CD4-positive, alpha-beta T cell treated with Interleukin-4 for 4 hours (primary cell): ENCODE measurements around the gene YIF1B.
"Not testable (repeated sequence)": the region's sequence is repeated elsewhere in the genome, so short reads cannot be mapped to it uniquely, and the experiment has no call there.

Experiments used
- DNase-seq: peaks from one replicate; pipeline ENCODE4 v3.0.0-alpha.2; 2020

Gene YIF1B

GRCh38 chr19:38270587-38271167, 45.1 kb downstream of the YIF1B start:
- DNase-seq, result no peak

DNA sequence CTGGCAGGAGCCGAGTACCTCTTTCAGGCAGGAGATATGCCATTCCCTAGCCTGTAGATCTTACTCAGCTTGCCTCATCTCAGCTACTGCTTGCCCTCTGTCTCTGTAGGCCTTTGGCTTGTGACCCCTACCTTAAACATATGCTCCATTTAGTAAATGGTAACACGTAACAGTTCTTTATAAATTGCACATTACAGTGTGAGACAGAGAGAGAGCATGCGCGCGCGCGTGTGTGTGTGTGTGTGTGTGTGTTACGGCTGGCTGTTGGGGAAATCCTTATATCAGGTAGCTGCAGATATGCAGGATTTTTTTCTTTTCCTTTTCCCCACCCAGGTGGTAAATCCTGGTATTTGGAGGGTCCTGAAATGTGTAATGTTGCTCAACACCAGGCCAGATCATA, 47.2 kb downstream of the YIF1B start:
- DNase-seq, result no peak

DNA sequence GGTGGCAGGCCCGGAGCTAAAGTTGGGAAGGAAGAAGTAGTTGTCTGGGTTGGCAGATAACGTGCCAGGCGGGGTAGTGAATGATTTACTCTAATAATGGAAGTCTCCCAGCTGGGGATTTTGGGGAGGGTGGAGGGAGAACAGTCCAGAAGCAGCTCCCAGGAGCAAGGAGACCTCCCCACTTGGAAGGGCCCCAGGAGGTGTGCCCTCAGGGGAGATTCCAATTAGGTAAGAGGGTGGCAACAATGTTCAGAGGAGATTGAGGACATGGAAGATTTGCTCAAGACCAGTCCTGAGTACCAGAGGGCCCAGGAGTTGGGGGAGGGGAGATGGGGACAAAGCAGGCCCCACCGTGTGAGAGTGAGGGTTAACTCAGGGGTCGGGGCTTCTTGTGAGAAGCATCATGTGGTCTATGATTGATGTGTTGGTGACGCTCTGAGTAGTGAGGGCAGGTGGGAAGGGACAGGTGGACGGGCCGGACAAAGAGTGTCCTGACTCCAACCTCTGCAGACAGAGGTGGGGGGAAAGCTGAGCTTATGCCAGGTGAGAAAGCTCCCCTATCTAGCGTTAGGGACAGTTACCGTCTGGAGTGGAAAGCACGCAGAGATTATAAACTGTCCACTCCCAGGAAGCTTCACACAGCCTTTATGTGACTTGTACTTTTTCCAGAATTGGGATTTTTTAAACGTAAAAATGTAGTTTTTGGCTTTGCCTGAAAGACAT, 47.8 kb downstream of the YIF1B start:
- DNase-seq, result no peak

DNA sequence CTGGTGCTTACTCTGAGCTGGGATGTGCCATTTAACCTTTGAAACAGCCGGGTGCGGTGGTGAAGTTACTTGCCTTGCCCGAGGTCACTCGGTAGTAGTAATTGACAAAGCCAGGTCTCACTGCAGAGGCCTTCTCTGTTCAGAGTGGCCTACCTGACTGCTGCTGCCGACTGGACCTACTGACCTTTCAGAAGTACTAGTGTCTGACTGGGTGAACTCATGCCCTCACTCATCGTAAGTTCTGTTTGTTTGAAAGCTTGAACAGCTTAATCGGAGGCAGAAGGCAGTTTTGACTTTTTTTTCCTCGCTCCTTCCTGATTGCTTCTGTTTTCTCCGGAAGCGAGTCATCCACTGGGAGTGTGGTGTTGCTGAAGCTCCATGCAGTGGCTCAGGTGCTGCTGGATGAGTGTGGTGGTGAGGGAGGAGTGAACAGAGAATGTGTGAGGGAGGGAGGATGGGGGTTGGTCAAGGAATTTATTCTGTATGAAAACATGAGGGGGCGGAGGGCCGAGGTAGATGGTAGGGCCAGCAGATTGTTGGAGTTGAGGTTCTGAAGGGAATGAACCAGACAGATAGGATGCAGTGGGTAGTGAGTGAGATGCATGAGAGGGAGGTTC, 48.7 kb downstream of the YIF1B start:
- no peak for DNase-seq

DNA sequence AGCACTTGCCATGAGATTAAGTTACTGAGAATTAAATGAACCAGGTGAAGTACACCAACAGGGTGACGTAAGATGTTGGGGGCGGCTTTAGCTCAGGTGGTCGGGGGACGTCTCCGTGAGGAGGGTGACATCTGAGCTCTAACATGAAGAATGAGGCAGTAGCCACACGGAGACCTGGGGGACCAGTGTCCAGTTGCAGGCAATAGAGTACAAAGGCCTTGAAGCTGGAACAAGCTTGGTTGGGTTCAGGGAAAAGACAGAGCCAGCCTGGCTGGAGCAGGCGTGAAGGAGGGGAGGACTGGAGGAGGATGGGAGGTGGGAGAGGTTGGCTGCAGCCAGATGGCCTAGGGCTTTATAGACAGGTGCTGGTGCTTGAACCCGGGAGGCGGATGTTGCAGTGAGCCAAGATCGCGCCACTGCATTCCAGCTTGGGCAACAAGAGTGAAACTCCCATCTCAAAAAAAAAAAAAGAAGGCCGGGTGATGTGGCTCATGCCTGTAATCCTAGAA, 49.8 kb downstream of the YIF1B start:
- DNase-seq, result no peak

DNA sequence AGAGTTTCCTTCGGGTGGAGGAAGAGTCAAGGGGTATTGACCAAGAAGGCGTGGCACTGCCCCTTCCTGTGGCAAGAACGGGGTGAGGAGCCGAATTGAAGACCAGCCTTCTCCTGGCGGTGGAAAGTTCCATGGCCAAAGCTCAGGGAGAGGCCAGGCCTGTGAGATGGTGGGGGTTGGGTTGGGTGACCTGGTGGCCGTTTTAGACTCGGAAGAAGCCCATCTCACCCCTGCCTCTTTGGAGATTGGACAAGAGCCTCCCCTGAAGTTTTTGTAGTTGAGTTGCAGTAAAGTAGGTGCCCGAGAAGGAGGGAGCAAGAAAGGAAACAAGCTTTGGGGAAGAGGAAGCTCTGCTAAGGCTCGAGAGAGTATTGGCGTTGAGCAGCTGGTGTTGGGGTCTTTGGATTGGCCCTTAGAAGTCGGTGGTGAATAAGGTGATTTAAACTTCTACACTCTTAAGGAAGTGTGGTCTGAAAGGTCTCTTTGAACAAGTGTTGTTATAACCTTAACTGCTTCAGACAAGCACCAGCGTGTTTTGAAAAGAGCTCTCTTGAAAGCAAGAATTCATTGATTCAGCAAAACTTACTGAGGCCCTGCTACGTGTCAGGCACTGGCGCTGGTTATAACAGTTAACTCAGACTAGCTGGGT, 50.4 kb downstream of the YIF1B start:
- DNase-seq, result peak; percentile 10

DNA sequence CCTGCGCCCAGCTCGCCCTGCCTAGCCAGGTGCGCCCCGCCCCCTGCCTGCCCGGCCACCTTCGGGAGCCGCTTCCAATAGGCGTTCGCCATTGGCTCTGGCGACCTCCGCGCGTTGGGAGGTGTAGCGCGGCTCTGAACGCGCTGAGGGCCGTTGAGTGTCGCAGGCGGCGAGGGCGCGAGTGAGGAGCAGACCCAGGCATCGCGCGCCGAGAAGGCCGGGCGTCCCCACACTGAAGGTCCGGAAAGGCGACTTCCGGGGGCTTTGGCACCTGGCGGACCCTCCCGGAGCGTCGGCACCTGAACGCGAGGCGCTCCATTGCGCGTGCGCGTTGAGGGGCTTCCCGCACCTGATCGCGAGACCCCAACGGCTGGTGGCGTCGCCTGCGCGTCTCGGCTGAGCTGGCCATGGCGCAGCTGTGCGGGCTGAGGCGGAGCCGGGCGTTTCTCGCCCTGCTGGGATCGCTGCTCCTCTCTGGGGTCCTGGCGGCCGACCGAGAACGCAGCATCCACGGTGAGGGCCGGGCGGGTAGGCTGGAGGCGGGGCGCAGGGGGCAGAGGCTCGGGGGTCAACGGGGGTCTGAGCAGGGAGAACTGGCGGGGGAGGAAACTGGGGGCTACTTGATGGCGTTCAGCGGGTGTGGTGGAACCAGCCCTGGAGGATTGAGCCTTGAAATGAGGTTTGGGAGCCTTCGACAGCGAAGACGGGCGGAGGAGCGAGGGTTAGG, 51.1 kb downstream of the YIF1B start, which contains the start of gene SPINT2:
Gene SPINT2, plus strand, starts transcription at position 88 of the 727 bp plus-strand sequence. Its CDS starts 320 bp downstream, at position 408.
- no peak for DNase-seq

DNA sequence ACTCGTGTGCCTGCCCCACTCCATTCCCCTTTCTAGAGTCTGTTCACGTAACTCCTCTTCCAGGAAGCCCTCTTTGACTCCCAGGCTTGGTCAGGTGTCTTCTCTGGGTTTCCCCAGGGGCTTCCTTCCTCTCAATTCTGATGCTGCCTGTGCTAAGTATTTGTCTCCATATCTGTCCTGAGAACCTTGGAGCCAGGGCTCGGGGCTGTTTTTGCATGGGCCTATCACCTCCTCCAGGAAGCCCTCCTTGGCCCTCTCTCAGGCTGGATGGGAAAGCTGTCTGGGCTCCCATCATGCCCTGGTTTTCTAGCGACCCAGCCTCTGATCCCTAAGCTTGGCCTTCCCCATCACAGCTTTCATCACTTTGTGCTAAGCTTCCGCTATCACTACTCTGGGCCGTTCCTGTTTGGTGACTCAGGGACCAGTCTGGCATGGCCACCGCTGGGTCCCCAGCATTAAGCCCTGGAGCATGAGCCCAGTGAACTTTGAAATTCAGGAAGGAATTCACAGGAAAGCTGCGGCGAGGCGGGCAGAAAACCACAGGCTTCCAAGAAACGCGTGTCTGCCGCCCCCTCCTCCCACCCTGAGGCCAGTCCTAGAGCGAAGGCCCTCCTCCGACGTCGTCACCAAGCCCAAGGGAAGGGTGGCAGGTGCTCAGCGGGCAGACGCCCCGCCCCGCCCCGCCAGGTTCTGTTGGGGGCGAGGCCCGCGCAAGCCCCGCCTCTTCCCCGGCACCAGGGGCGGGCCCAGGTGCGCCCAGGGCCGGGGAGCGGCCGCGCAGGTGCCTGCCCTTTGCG, 51.9 kb downstream of the YIF1B start:
- DNase-seq, result peak; percentile 90

GRCh38 chr19:38262585-38263268, 53.0 kb downstream of the YIF1B start:
- DNase-seq, result no peak

DNA sequence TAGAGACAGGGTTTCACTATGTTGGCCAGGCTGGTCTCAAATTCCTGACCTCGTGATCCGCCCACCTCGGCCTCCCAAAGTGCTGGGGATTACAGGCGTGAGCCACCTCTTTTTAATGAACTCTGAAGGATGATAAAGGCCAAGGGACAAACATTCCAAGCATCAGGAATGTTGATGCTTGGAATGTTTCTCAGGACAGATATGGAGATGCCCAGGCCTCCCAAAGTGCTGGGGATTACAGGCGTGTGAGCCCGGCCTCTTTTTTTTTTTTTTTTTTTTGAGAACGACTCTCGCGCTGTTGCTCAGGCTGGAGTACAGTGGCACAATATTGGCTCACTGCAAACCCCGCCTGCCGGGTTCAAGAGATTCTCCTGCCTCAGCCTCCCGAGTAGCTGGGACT, 53.8 kb downstream of the YIF1B start:
- not testable (repeated sequence) for DNase-seq

DNA sequence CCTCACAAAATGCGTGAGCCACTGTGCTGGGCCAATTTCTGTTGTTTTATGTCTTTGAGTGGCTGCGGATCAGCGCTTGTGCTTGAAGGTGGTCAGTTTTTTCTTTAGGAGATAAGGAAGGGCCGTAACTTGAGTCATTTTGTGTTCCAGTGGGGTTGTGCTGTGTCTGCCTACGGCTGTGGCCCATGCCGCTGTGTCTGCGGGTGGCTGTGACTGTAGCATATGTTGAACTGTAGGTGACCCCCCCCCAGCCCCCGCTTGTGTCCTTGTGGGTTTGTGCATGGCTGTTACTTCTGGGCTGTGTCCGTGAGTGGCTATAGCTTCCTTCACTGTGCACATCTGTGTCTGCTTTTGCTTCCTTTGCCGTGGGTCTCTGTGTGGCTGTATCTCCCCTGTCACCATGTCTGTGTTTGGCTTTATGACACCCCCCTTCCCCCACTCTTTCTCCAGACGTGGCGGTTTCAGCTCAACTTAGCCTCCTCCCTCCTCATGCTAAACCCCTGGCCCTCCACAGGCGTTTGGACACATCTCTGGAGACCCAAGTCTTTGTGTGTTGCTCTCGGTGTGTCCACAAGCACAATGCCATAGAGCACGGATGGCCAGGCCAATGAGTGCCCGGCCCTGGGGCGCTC, 60.2 kb downstream of the YIF1B start:
- no peak for DNase-seq

GRCh38 chr19:38253788-38254187, 62.0 kb downstream of the YIF1B start:
- DNase-seq, result no peak
